GM19025 (cell line): Measurements from ENCODE around the gene TULP4.
A peak's percentile ranks its signal among the peaks of the same experiment; 100 is the strongest.
"Not testable (repeated sequence)": the region's sequence is repeated elsewhere in the genome, so short reads cannot be mapped to it uniquely, and the experiment has no call there.

ENCODE experiments used
- ATAC-seq: cut with Tn5 transposase; IDR thresholded peaks from one replicate; pipeline ENCODE4 v1.9.1; 2021; ENCODE audit warnings: mild to moderate bottlenecking, low read depth, moderate library complexity; ENCODE audit not compliant: unreplicated experiment

The TULP4 gene

DNA sequence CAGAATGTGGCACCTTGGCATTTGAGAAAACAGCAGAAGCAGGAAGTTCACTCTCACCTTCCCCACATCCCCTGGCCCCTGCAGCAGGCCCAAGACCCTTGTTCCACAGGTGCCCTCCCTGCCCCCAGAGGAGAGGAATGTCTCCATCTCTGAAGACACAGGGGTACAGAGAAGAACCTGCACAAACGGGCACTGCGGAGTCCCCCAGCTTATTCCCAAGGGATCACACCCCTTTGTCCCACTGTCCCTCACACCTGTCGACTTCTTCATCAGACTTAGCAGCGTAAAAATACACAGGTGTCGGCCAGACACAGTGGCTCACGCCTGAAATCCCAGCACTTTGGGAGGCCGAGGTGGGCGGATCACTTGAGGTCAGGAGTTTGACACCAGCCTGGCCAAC lies 204.8 kb downstream of the TULP4 start:
- no peak for ATAC-seq

GRCh38 chr6:158517581-158517980 lies 205.3 kb downstream of the TULP4 start:
- peak; percentile 59 for ATAC-seq

GRCh38 chr6:158518191-158519127 lies 206.2 kb downstream of the TULP4 start:
- ATAC-seq, result peak; percentile 57

- ATAC-seq, result no peak
Measured at GRCh38 chr6:158519300-158519699, 207.0 kb downstream of the TULP4 start.

- ATAC-seq, result no peak
Measured at GRCh38 chr6:158519761-158520160, 207.5 kb downstream of the TULP4 start.

GRCh38 chr6:158520975-158521374 lies 208.7 kb downstream of the TULP4 start:
- not testable (repeated sequence) for ATAC-seq

- ATAC-seq, result no peak
Measured at GRCh38 chr6:158521759-158522158, 209.5 kb downstream of the TULP4 start.

DNA sequence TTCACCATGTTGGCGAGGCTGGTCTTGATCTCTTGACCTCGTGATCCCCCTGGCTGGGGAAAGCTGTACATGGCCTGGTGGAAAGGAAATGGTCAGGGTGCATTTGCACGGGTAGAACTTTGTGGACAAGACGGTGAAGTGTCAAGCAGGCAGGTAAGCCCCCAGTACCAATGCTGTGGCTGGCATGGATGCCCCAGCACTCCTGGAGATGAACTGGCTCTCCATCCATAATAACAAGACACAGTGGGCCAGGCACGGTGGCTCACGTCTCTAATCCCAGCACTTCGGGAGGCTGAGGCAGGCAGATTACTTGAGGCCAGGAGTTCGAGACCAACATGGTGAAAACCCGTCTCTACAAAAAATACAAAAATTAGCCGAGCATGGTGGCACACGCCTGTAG lies 210.4 kb downstream of the TULP4 start:
- no peak for ATAC-seq

DNA sequence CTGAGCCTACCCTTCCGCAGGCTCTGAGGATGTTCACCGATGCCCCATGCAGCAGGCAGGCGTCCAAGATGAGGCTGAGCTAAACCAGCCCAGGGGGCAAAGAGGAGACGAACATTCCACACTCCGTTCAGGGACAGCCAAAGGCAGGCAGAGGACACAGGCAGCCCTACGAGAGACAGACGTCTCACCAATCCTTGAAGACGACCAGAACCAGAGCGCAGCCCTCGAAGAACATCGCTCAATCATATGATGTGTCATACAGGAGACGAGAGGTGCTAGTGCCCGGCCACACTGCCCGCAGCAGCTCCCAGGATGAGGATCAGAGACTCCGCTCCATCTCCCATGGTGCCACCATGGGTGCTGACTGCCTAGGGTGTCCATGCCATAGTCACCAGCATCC lies 212.0 kb downstream of the TULP4 start:
- ATAC-seq, result no peak

GRCh38 chr6:158527858-158528257 lies 215.6 kb downstream of the TULP4 start:
- not testable (repeated sequence) for ATAC-seq

GRCh38 chr6:158528826-158529225 lies 216.6 kb downstream of the TULP4 start:
- no peak for ATAC-seq

GRCh38 chr6:158529629-158530028 lies 217.4 kb downstream of the TULP4 start:
- no peak for ATAC-seq

DNA sequence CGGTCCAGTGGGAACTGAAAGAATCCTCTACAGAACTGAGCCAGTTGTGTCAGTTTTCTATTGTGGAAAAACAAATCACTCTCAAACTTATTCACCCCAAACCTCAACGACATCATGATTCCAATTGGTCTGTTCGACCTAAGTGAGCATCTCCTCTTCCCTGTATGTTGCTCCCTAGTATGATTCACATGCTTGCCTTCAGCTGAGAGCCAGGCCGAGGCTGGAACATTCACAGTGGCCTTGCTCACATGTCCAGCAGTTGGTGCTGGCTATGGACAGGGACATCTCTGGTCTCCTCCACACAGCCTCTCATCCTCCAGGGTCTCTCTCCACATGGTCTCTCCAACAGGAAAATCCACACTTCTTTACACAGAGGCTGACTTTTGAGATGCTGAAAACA lies 219.3 kb downstream of the TULP4 start:
- no peak for ATAC-seq

- no peak for ATAC-seq
Measured at GRCh38 chr6:158531970-158532369, 219.7 kb downstream of the TULP4 start.

GRCh38 chr6:158536084-158536890 lies 224.0 kb downstream of the TULP4 start:
- no peak for ATAC-seq

DNA sequence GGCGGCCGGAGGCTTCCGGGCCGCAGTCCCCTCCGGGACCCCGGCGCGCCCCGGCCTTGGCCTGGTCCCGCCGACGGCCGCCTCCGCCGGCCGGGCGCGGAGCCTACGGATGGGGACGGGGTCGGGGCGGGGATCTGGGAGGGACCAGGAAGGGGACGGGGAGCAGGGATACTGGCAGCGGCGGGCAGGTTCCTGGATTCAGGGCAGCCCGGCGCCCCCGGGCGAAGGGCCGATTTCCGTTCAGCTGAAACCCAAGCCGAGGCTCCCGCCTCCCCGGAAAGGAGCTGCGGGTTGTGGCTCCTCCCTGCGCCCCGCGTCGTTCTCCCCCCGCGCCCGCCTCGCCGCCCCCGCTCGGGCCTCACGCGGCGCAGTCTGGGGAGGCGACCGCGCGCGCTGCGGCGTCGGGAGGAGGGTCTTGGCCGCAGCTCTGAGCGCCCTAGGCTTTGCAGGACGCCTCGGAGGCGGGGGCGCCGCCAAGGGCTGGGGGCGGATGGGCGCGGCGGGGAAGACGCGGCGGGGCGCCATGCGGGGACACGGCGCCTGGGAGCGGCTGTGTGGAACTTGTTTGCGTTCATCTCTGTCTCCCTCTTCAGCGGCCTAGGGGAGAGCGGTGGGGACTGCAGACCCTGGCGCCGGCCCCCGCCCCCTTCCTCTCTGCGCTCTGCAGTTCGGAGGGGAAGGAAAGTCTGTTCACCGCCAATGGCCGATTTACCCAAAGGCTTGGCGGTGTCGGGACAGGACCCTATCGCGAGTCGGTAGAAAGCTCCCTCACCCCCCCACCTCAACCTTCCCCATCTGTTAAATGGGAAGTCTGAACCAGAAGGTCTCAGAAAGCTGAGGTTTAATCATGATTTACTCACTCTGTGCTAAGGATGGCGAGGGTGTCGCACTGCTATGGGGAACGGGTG lies 224.9 kb downstream of the TULP4 start:
- ATAC-seq, result no peak

GRCh38 chr6:158538741-158539140 lies 226.5 kb downstream of the TULP4 start:
- no peak for ATAC-seq

- ATAC-seq, result no peak
Measured at GRCh38 chr6:158539413-158539812, 227.1 kb downstream of the TULP4 start.

DNA sequence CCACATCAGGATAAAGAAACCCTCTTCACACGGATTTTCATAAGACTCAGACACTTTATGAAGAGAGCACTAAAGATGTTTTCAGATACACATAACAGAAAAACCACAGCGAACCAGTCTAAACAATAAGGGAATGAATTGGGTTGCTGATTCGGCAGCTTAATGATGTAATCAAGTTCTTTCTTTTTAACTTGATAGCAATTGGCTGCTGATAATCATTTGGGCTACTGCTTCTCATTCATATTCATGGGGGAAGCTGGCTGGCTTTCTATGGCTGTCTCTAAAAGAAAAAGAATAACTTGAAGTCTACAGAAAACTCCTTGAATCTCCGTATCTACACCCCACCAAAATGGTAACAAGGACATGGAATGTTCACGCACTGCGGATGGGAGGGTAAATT lies 227.6 kb downstream of the TULP4 start:
- ATAC-seq, result no peak

GRCh38 chr6:158543606-158544185 lies 231.4 kb downstream of the TULP4 start:
- ATAC-seq, result no peak
